ENCODE measurements around the gene RGS3.
"Not testable (repeated sequence)": the region's sequence is repeated elsewhere in the genome, so short reads cannot be mapped to it uniquely, and the experiment has no call there.

Gene RGS3

DNA sequence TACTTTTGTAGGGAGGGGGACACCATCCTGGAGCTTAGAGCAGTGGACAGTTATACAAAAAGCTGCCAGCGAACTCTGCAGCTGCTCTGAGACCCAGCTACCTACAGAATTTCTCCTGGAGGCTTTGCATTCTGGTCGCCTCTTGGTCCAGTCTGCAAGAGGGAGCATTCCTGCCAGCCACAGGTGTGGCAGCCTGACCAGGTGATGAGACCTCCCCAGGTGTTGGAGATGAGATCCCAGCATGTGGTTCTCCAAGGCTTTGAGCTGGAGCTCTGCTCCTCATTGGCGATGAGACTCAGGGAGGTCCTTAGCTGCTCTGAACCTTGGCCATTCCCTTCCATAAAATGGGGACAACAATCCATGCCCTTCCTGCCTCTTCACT lies 69.3 kb downstream of the RGS3 start:
- DNase-seq, result no peak

GRCh38 chr9:113533335-113534225 lies 70.1 kb downstream of the RGS3 start:
- no peak for DNase-seq

DNA sequence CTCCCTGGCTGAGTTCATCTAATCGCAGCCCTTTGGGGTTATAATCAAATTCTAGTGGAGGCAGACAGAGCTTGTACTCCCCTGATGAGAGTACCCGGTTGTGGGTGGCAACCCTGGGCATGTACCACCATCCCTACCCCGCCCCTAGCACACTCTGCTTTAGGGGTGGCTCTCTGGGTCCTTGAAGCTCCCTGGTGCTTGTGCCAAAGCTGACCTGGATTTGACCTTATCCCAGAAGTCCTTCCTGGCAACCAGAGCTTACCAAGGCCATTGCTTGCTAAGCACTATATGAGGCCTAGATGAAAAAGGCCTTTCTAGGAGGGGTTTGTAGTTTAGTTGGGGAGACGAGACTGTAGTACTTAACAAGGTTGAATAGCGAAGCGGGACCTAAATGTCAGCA lies 72.2 kb downstream of the RGS3 start:
- DNase-seq, result no peak

- no peak for DNase-seq
Observed at GRCh38 chr9:113536166-113536482, 72.6 kb downstream of the RGS3 start.

GRCh38 chr9:113536483-113537228 lies 73.1 kb downstream of the RGS3 start:
- no peak for DNase-seq

DNA sequence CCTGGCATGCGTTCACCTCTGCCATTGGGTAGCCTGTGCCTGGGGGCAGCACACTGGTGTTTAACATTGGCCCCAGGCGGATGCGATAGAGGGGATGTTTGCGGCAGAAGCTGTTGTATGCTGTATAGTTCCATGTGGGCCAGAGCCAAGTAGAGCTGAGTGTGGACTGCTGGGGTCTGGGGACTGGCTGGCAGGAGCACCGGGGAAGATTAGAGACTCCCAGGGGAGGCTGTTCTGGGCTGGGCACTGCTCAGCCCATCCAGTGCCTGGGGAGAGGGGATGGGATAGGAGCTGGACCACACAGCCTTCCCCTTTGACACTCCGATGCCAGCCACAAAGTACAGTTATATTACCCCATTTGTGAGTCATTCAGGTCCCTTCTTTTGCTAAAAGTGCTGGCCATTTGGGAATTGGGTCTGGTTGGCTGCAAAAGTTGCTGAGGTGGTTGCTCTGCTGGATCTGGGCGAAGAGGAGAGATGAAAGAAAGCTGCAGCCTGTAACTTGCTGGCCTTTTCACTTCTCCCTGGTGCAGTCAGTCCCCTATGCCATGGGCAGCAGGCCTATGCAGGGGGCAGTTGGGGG lies 73.8 kb downstream of the RGS3 start:
- no peak for DNase-seq

DNA sequence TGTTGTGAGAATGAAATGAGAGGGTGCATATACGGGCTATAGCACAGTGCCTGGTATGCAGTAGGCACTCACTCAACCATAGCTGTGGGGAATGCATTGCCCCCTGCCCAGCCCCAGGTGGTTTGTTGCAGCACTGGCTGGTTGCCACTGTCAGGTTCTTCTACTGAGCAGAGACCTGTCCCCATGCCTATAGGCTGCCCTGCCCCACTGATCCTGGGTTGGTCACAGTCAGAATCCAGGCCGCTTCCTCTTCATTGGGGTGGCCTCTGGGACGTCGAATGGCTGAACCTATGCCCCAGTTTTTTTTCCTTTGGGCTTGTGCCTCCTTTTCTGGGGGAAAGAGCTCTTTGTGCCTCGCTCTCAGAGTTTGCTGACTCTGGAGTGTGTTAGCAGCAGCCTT lies 74.6 kb downstream of the RGS3 start:
- no peak for DNase-seq

DNA sequence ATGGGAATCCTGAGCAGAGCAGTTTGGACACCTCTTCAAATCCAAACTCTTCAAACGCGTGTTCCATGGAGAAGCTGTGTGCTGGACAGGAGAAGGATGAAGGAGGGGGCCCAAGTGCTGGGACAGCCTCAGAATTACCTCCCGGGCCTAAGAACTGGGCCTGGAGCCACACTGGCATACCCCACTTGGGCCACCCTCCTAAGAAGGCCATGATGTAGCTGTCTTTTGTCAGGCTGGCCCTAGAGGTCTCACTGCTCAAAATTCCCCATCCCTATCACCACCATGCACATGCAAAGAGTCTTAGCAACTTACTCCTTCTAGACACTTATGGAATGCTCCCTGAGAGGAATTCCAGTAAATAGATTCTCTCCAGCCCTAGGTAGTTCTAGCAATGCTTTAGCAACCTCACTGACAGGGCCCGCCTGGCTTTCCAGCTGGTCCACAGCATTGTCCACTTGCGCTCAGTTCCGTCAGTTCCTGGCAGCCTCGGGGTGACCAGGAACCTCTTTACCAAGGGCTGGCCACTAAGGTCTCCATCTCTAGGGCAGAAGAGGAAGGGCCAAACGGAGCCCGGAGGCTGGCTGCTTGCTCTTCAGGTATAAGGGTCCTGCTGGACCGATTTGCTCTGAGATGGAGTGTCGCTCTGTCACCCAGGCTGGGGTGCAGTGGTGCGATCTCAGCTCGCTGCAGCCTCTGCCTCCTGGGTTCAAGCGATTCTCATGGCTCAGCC lies 75.3 kb downstream of the RGS3 start:
- no peak for DNase-seq

DNA sequence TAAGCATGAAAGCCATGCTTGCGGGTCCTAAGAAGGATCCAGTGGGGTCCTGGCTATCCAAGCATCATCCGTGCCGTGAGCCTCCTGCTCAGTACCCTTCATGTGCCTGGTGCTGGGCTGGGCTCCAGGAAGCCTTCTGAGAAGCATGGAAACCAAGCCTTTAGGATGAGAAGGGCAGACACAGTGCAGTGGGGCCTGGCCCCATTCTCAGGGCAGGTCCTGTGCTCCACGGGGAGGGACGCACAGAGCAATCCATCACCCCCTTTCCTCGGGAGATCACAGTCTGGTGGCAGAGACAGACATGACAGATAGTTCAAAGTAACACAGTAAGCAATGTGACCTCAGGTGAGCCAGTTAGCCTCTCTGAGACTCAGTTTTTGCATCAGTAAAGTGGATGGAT lies 76.9 kb downstream of the RGS3 start:
- no peak for DNase-seq

DNA sequence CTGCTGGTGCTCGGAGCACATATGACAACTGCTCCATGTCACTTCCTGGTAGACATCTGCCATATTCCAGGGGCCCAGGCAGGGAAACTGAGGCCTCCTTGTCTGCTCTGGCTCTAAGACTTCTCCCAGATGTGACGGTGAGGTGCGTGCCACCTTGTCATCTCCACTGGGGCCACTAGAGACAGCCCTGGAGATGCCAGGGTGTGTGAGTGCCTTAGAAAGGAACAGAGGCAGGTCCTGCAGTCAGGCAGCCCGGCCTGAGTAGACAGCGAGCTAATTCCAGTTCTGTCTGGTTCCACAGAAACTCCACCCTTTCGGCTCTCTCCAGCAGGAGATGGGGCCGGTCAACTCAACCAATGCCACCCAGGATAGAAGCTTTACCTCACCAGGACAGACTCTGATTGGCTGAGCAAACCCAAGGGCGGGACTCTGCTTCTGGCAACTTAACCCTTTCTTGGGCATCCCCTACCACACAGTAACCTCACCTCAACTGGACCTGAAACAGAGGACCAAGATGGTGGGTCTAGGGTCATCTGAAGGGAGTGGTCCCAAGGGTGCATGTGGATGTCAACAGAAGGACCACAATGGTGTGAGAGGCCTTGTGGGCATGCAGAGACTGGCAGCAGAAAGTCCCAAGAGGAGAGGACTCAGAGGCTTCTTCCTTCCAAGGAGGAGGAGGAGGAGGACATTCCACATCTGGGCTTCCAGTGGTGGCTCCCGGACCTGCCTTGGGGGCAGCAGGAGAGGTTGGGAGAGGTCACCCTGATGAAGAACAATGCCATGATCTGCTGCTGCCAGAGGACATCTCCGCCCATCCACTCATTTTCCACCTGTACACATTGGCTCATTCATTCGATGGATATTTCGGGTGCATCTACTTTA lies 77.7 kb downstream of the RGS3 start:
- DNase-seq, result no peak

- no peak for DNase-seq
Observed at GRCh38 chr9:113542006-113542405, 78.5 kb downstream of the RGS3 start.

GRCh38 chr9:113542741-113543140 lies 79.2 kb downstream of the RGS3 start:
- DNase-seq, result no peak

DNA sequence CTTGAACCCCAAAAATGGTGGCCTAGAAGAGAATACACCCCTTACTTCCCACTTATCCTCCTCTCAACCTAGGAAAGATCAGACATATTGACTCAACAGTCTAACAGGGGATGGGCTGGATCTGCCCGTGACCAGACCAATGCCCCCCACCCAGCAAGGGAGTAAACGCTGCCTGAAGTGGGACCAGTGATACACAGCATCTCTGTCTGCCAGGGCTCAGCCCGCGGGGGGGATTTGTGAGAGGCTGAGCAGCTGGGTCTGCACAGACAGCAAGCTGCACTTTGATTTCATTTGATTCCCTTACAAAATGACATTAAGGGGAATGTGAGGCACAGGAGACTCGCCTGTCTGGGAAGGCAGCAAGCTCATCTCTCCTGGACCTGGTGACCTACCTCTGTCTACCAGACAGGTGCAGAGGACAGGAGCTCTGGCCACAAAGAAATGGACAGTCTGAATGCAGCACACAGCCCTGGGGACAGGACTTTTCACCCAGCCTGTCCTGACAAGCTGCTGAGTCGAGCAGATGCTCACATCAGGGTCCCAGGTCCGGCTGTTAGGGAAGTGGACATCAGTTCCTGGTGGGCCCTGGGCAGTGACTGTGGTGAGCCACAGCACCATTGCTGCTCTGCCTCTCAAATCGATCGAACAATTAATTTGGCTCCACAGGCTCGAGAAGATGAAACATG lies 79.9 kb downstream of the RGS3 start:
- no peak for DNase-seq

GRCh38 chr9:113543982-113544303 lies 80.4 kb downstream of the RGS3 start:
- DNase-seq, result no peak

- no peak for DNase-seq
Observed at GRCh38 chr9:113545068-113545467, 81.5 kb downstream of the RGS3 start.

- no peak for DNase-seq
Observed at GRCh38 chr9:113546566-113546965, 83.0 kb downstream of the RGS3 start.

DNA sequence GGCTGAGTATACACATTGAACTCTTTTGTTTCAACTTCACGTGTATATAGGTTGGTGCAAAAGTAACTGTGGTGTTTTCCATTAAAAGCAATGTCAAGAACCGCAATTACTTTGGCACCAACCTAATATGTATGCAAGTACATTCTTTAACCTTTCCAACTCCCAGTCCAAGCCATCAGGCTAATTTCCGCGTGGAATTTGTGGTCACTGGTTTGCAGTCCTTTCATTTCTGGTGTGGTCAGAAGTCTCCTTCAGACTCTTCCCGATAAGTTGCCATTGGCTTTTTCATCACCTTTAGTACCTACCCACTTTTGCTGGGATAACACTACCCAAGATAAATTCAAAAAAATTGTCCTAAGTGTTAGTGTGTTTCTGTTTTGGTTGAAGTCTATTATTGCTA lies 84.0 kb downstream of the RGS3 start:
- DNase-seq, result no peak

DNA sequence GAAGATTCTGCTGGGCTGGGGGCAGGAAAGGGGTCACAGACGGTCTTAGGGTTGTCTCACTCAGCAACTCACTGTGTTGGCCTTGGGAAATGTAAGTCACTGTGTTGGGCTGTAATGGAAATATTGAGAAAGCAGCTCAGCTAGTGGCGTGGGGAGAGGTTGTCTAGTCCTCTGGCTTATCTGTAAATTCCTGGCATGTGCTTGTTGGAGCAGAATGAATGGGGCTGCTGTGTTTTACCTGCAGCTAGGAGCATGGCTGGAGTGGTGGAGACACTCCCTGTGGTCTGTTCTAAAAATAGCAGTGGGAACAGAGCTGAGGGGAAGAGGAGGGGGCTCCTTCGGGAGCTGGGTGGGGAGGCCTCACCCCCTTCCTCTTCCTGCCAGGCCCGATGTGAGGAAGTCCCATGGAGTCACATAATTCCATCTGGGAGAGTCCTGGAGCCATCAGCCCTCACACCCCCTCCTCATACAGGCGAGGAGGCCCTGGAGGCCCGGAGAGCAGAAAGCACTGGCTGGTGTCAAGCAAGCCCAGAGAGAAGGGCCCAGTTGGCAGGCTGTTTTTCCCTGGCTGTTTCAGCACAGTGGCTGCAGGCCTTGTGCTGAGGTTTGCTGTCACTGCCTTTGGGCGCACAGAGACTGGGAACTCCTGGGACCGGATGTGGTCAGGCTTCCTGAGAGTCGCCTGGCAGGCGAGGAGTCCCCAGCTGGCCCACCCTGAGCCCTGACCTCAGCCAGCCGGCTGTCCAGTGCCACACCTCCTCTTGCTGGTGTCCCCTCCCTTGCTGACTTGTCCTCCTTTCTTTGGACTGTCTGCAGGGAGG lies 84.9 kb downstream of the RGS3 start:
- no peak for DNase-seq

GRCh38 chr9:113549892-113550291 lies 86.4 kb downstream of the RGS3 start:
- DNase-seq, result not testable (repeated sequence)

DNA sequence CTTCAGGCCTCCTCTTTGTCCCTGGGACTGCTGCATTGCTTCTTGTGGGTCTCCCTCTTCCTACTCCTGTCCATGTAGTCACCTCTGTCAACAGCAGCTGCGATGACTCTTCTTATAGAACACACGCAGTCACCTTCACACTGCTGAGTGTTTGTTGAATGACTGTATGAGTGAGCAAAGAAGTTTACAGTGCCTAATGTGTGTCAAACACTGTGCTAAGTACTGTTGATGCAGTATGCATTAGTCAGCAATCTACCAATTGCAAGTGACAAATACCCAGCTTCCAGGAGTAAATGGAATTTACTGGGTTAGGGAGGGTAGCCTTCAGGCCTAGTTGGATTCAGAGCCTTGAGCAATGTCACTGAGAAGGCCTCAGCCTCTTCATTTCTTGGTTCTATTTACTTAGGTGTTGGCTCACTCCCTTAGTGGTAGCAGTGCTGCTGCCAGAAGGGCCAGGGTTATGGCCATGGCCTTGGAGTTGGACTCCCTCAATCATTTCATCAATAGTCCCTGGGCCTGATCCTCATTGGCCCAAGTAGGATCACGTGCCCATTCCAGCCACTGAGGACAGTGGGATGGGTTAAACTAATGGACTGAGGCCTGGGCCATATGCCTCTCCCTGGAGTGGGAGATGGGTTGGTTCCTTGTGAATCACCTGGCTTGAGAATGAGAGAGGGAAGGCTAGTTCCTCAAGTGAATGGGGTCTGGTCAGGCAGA lies 93.5 kb downstream of the RGS3 start:
- no peak for DNase-seq

Data from DMS79 treated with DMSO at 0.1 percent for 48 hours (cell line).